Peyer's patch (tissue), 4 donors: ENCODE measurements around the gene DNAJB8. TPM values are rescaled to one million over a fixed set of nuclear protein-coding genes. Genes with fewer than 3 reads are reported as not detected.

Experiments used
- DNase-seq, 3 donors: peaks; one replicate each; pipeline ENCODE4 v3.0.0-alpha.2; 2017 to 2019
- H3K27ac ChIP-seq, 4 donors: fragments of 200-600 bp; sonication (generic); one replicate each; pipeline ENCODE4 v1.5.1; 2016 to 2019
- H3K27me3 ChIP-seq, 2 donors: fragments of 200-600 bp; sonication (generic); one replicate each; pipeline ENCODE4 v1.5.1; 2019
- H3K36me3 ChIP-seq, 3 donors: fragments of 200-600 bp; sonication (generic); one replicate each; pipeline ENCODE4 v1.5.1; 2016 to 2019
- H3K4me1 ChIP-seq, 4 donors: fragments of 200-600 bp; sonication (generic); one replicate each; pipeline ENCODE4 v1.5.1; 2016 to 2019
- H3K4me3 ChIP-seq, 4 donors: fragments of 200-600 bp; sonication (generic); 1 replicate in 3 of 4; 2 replicates in 1 of 4; pipeline ENCODE4 v1.5.1; 2016 to 2019; ENCODE audit warnings: mild to moderate bottlenecking in 1 of 4
- H3K9me3 ChIP-seq, 4 donors: fragments of 200-600 bp; sonication (generic); one replicate each; pipeline ENCODE4 v1.5.1; 2016 to 2019; ENCODE audit warnings: mild to moderate bottlenecking in 1 of 4
- POLR2A ChIP-seq, 2 donors: fragments of 450-650 bp; IDR thresholded peaks; one replicate each; pipeline ENCODE4 v1.5.1; 2017; ENCODE audit warnings: antibody characterized with exemption in 2 of 2, mild to moderate bottlenecking in 2 of 2, moderate library complexity in 2 of 2
- total RNA-seq, 4 donors: library from RNA; depleted of rRNA; stranded (reverse); fragments of >200 nt; gene quantifications; one replicate each; pipeline ENCODE4 v1.1.0, GENCODE V29; 2016
- TF ChIP-seq, protein P1 (sequence below), 6 experiments: fragments of 450-650 bp in 4 of 6; fragments of 200-600 bp in 2 of 6; sonication (generic) in 1 of 6; IDR thresholded peaks; one replicate each; pipeline ENCODE4 v1.5.1; 2017 to 2019; ENCODE audit warnings: antibody characterized with exemption in 6 of 6, mild to moderate bottlenecking in 3 of 6, moderate library complexity in 1 of 6

The DNAJB8 gene
- total RNA-seq, 4 donors from 2014 or later = not detected

DNA sequence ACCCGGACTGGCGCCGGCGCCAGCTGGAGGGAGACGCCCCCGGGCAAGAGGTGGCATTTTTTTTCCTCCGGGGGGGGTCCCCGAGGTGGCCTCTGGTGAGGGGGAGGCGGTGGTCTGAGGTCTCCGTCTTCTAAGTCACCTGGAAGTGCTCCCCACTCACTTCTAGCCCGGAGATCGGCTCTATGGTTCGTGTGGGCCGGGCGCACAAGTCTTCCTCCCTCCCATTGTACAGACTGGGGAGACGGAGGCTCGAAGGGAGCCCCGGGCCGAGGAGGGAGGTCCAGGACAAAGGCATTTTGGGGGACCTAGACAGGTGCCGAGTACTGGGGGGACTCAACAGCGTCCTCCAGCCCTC, 21.9 kb upstream of the DNAJB8 start:
- no peak for DNase-seq
- Histone ChIP-seq H3K27ac (peak overlapping the region; percentile 36 to 77 (median 60)), H3K9me3 (no peaks in the 10 kb centered on the region), H3K4me3 (peak overlapping the region in 3 of 4 donors; percentile 53 to 60 (median 54)), H3K27me3 (peaks cover 0 to 92% of the 10 kb centered on the region in 2 donors), H3K36me3 (no peaks in the 10 kb centered on the region), H3K4me1 (peaks cover 0 to 60% (median 29%) of the 10 kb centered on the region in 4 donors)
- no peak for TF ChIP-seq POLR2A (IDR thresholded peaks at IDR 0.05)
- TF ChIP-seq, protein P1, sequence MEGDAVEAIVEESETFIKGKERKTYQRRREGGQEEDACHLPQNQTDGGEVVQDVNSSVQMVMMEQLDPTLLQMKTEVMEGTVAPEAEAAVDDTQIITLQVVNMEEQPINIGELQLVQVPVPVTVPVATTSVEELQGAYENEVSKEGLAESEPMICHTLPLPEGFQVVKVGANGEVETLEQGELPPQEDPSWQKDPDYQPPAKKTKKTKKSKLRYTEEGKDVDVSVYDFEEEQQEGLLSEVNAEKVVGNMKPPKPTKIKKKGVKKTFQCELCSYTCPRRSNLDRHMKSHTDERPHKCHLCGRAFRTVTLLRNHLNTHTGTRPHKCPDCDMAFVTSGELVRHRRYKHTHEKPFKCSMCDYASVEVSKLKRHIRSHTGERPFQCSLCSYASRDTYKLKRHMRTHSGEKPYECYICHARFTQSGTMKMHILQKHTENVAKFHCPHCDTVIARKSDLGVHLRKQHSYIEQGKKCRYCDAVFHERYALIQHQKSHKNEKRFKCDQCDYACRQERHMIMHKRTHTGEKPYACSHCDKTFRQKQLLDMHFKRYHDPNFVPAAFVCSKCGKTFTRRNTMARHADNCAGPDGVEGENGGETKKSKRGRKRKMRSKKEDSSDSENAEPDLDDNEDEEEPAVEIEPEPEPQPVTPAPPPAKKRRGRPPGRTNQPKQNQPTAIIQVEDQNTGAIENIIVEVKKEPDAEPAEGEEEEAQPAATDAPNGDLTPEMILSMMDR (IDR thresholded peaks at IDR 0.05) = no peak

DNA sequence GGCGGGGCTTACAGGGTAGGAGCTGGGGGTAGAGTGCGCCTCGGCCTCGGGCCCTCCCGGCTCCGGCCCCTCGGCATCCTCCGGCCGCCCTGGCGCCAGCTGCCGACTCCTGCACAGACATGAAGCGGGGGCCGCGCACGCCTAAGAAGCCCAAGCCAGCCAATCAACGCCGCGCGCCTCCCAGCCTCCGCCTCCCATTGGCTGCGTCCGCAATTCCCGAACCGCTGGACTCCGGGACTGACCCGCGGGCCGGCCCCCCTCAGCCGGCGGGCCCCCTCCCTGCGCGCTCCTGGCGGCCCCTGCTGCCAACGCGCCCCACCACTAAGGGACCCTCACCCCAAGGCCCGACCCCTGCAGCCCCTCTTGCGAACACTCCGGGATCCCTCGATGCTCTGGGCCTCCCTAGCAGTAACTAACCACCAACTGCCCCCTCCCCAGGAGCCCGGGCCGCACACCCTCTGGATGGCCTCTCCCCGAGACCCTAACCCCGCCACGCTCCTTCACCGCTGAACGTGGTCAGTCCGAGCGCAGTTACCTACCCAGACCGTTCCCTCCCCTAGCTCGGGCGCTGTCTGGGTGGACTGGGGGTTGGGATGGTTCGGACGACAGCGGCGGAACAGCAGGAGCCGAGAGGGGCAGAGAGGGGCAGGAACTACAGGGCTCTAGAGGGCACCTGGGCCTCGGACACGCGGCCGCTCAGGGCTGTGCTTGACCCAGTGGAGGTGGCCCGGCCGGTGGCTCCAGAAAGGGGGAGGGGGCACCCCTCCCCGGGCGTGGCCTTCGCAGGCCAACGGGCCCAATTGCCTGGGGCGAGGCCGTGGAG, 21.3 kb upstream of the DNAJB8 start:
- Histone ChIP-seq H3K36me3 (no peaks in the 10 kb centered on the region), H3K4me1 (peaks cover 0 to 57% (median 28%) of the 10 kb centered on the region in 4 donors), H3K27me3 (peaks cover 0 to 86% of the 10 kb centered on the region in 2 donors), H3K4me3 (peak overlapping the region; percentile 29 to 60 (median 54)), H3K9me3 (no peaks in the 10 kb centered on the region), H3K27ac (peak overlapping the region; percentile 36 to 77 (median 56))
- peak in 1 of 2 donors; percentile 15 for TF ChIP-seq POLR2A (IDR thresholded peaks at IDR 0.05)
- TF ChIP-seq, protein P1 (IDR thresholded peaks at IDR 0.05) = no peak
- DNase-seq = peak in 2 of 3 donors; percentile 71 to 76

DNA sequence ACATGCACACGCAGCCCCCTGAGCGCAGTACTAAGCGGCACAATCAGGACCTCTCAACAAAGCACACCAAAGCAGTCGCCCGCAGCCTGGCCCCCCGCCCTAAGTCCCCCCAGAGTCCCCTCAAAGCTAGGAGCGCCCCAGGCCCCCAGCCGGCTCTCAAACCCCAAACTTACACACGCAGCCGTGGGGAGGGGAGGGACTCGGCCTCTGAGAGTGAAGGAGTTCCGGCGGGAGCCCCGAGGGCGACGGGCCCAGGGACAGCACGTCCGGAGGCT, 20.8 kb upstream of the DNAJB8 start:
- TF ChIP-seq POLR2A (IDR thresholded peaks at IDR 0.05) = no peak
- TF ChIP-seq, protein P1 (IDR thresholded peaks at IDR 0.05) = no peak

DNA sequence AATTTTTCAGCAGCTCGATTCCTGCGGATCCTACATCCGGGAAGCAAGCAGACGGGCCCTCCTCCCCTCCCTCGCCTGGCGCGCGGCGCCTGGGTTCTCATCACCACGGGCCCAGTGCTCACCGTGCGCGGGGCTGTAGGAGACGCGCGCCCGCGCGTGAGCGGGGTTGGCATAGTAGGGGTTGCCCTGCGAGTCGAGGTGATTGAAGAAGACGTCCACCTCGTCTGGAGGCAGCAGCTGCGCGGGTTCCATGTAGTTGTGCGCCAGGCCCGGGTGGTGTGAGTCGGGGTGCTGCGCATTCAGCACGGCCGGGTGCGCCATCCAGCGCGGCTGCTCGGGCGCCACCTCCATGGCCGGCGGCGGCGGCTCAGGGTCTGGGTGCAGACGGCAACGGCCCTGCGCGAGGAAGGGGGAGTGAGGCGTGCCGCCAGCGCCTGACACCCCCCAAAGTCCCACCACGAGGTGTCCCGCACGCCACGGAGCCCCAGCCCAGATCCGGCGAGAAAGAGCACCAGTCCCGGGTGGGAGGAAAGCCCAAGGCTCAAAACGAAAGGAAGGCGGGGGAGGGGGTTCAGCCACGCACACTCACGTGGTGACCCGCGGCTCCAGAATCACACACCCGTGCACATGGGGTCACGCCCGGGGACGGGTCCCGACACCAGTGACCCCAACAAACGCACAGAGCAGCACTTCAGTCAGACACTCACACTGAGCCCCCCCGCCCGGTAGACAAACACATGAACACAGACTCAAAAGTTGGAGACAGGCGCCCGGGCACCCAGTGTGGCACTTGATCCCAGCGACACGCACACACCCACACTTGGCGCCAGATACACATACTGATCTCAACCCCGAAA, 20.2 kb upstream of the DNAJB8 start:
- TF ChIP-seq, protein P1 (IDR thresholded peaks at IDR 0.05) = no peak
- no peak for TF ChIP-seq POLR2A (IDR thresholded peaks at IDR 0.05)
- peaks cover 0 to 86% of the 10 kb centered on the region in 2 donors for H3K27me3 ChIP-seq

More for the DNA sequence above, 20.8 kb upstream of the DNAJB8 start:
- Histone ChIP-seq H3K9me3 (no peaks in the 10 kb centered on the region), H3K36me3 (no peaks in the 10 kb centered on the region), H3K27me3 (peaks cover 0 to 86% of the 10 kb centered on the region in 2 donors), H3K4me3 (peak overlapping the region; percentile 29 to 60 (median 54)), H3K27ac (peak overlapping the region in 3 of 4 donors; percentile 46 to 77 (median 65)), H3K4me1 (peaks cover 0 to 52% (median 25%) of the 10 kb centered on the region in 4 donors)
- DNase-seq = no peak

DNA sequence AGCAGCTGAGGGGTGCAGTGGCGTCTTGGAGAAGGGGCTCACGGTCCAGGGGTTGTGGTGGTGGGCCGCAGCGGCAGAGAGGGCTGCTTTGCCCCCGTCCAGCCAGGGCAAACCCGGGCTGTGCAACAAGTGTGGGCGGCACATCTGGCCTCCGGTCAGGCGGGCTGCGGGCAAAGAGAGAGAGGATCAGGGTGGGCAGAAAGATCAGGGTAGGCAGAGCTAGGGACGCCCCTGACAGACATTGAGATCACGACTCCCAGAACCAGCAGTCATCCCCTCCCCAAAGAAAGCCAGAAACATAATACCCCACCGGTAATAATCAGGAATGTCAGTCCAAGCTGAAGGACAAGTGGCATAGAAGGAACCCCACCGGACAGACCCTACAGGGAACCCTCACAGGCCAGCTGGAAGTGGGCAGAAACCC, 19.5 kb upstream of the DNAJB8 start:
- TF ChIP-seq, protein P1 (IDR thresholded peaks at IDR 0.05) = no peak
- no peak for TF ChIP-seq POLR2A (IDR thresholded peaks at IDR 0.05)
- no peaks in the 10 kb centered on the region for H3K36me3 ChIP-seq
- peak overlapping the region in 2 of 4 donors; percentile 16 to 77 for H3K27ac ChIP-seq
- H3K4me3 ChIP-seq = peak overlapping the region in 1 of 4 donors; percentile 60
- H3K27me3 ChIP-seq = peaks cover 0 to 79% of the 10 kb centered on the region in 2 donors
- H3K4me1 ChIP-seq = peaks cover 0 to 43% (median 23%) of the 10 kb centered on the region in 4 donors
- H3K9me3 ChIP-seq = no peaks in the 10 kb centered on the region
- no peak for DNase-seq

More for the DNA sequence above, 20.2 kb upstream of the DNAJB8 start:
- Histone ChIP-seq H3K9me3 (no peaks in the 10 kb centered on the region), H3K36me3 (no peaks in the 10 kb centered on the region), H3K4me3 (peak overlapping the region; percentile 29 to 60 (median 54)), H3K4me1 (peaks cover 0 to 47% (median 23%) of the 10 kb centered on the region in 4 donors), H3K27ac (peak overlapping the region in 3 of 4 donors; percentile 46 to 77 (median 65))
- DNase-seq = no peak
